OCI-LY7 (cell line): Measurements from ENCODE around the gene FHIT. TPM values are rescaled to one million over a fixed set of nuclear protein-coding genes. Genes with fewer than 3 reads are reported as not detected.

ENCODE experiments used
- BruUV-seq: library from RNA; stranded (reverse); fragments of 400-500 nt; replicated peaks from 2 replicates; lab custom pipeline; 2021; lab: Mats Ljungman, UMichigan
- CTCF ChIA-PET: fragments of 300-600 bp; sonication (Branson Sonifier 250); formaldehyde crosslinking; loops from one replicate; lab custom pipeline; 2022; ENCODE audit warnings: antibody characterized with exemption; ENCODE audit not compliant: unreplicated experiment; lab: Charles Lee
- POLR2A ChIA-PET: fragments of 300-600 bp; sonication (Branson Sonifier 250); formaldehyde crosslinking; loops from one replicate; lab custom pipeline; 2022; ENCODE audit warnings: antibody characterized with exemption; lab: Charles Lee
- DNase-seq: peaks from one replicate; pipeline ENCODE4 v3.0.0-alpha.2; 2015; ENCODE audit warnings: low spot score
- H2AFZ ChIP-seq: fragments of 200-600 bp; sonication (generic), shearing (Covaris generic); 2 replicates; pipeline ENCODE4 v1.6.1; 2014; ENCODE audit warnings: mild to moderate bottlenecking, antibody characterized with exemption, low read length, moderate library complexity
- H3K27ac ChIP-seq: fragments of 200-600 bp; sonication (generic); 2 replicates; pipeline ENCODE4 v1.5.1; 2014; ENCODE audit warnings: mixed run types, low read depth, mild to moderate bottlenecking, moderate library complexity, low read length, inconsistent platforms; ENCODE audit not compliant: poor library complexity, severe bottlenecking
- H3K36me3 ChIP-seq: fragments of 200-600 bp; sonication (generic); 2 replicates; pipeline ENCODE4 v1.6.1; 2014; ENCODE audit warnings: mild to moderate bottlenecking, antibody characterized with exemption, low read length, moderate library complexity, mixed read lengths; ENCODE audit not compliant: insufficient read depth
- H3K4me1 ChIP-seq: fragments of 200-600 bp; sonication (generic); 2 replicates; pipeline ENCODE4 v1.5.1; 2014; ENCODE audit warnings: mild to moderate bottlenecking, low read length; ENCODE audit not compliant: insufficient read depth, poor library complexity, severe bottlenecking
- H3K4me2 ChIP-seq: fragments of 200-600 bp; sonication (generic); 2 replicates; pipeline ENCODE4 v1.6.1; 2014; ENCODE audit warnings: mild to moderate bottlenecking, low read length
- H3K4me3 ChIP-seq: fragments of 200-600 bp; sonication (generic); 2 replicates; pipeline ENCODE4 v1.5.1; 2014; ENCODE audit warnings: mild to moderate bottlenecking, low read depth, low read length; ENCODE audit not compliant: poor library complexity, severe bottlenecking
- H3K79me2 ChIP-seq: fragments of 200-600 bp; sonication (generic); 2 replicates; pipeline ENCODE4 v1.6.1; 2016; ENCODE audit warnings: low read depth, mild to moderate bottlenecking, low read length, moderate library complexity, mixed read lengths; ENCODE audit not compliant: insufficient read depth
- H3K9me2 ChIP-seq: fragments of 200-600 bp; sonication (generic); 2 replicates; pipeline ENCODE4 v1.6.1; 2016; ENCODE audit warnings: mild to moderate bottlenecking, low read length, mixed read lengths; ENCODE audit not compliant: insufficient read depth
- H3K9me3 ChIP-seq: fragments of 200-600 bp; sonication (generic); 2 replicates; pipeline ENCODE4 v1.6.1; 2014; ENCODE audit warnings: mild to moderate bottlenecking, mixed run types, low read length, mixed read lengths
- H4K20me1 ChIP-seq: fragments of 200-600 bp; sonication (generic); 2 replicates; pipeline ENCODE4 v1.6.1; 2014; ENCODE audit warnings: mild to moderate bottlenecking, antibody characterized with exemption, low read length, moderate library complexity, mixed read lengths; ENCODE audit not compliant: insufficient read depth
- CTCF ChIP-seq: fragments of 200-600 bp; sonication (generic); conservative IDR thresholded peaks from 2 replicates; pipeline ENCODE4 v1.5.1; 2014; ENCODE audit warnings: mild to moderate bottlenecking, antibody characterized with exemption, low read length, moderate library complexity, mixed read lengths
- EZH2phosphoT487 ChIP-seq: fragments of 200-600 bp; sonication (generic); IDR thresholded peaks from 2 replicates; pipeline ENCODE4 v1.6.1; 2018; ENCODE audit warnings: low read depth, borderline replicate concordance, mild to moderate bottlenecking, mixed run types, antibody characterized with exemption, low read length, moderate library complexity, mixed read lengths
- intact Hi-C: fragments of 100-400 bp; cut with micrococcal nuclease; formaldehyde crosslinking; loops from one replicate; pipeline ENCODE4 v1.10.0; 2022; ENCODE audit not compliant: unreplicated experiment
- total RNA-seq, 2 experiments: library from RNA; depleted of rRNA in 1 of 2; stranded (reverse); fragments of >200 nt in 1 of 2; shearing (Covaris generic) in 1 of 2; gene quantifications; 2 replicates each; pipeline ENCODE4 v1.2.3, GENCODE V29; 2014 to 2022

FHIT gene
- total RNA-seq, 2 experiments from 2014 or later: 5.0 to 10.9 TPM

GRCh38 chr3:60177726-60178125 is 1073.5 kb downstream of the FHIT start:
- no peak for DNase-seq
- ChIA-PET POLR2A (interaction anchor here (0.8 kb wide), 1 partner anchor 80 kb away, joined by 3 read pairs; no protein-coding TSS in a partner anchor), CTCF (no interaction called here)
- Histone ChIP-seq H3K4me3 (no peak overlapping the region), H3K36me3 (no peaks in the 10 kb centered on the region), H2AFZ (no peak overlapping the region), H3K79me2 (no peaks in the 10 kb centered on the region), H3K27ac (no peak overlapping the region), H3K4me2 (no peak overlapping the region), H4K20me1 (no peaks in the 10 kb centered on the region), H3K9me2 (no peaks in the 10 kb centered on the region), H3K4me1 (no peaks in the 10 kb centered on the region), H3K9me3 (no peaks in the 10 kb centered on the region)
- intact Hi-C loops: no loop called here
- BruUV-seq: no TSS peak
- no peak for TF ChIP-seq CTCF
- no peak for TF ChIP-seq EZH2phosphoT487

- no peaks in the 10 kb centered on the region for H4K20me1 ChIP-seq
- H3K36me3 ChIP-seq: no peaks in the 10 kb centered on the region
- no peaks in the 10 kb centered on the region for H3K79me2 ChIP-seq
- intact Hi-C loops: no loop called here
- no peak overlapping the region for H3K4me2 ChIP-seq
- TF ChIP-seq EZH2phosphoT487: no peak
- TF ChIP-seq CTCF: no peak
- BruUV-seq: no TSS peak
- H3K9me3 ChIP-seq: no peaks in the 10 kb centered on the region
- ChIA-PET CTCF (no interaction called here), POLR2A (interaction anchor here (0.6 kb wide), 3 partner anchors 12 to 183 kb away, joined by 3 read pairs; no protein-coding TSS in a partner anchor)
- H3K4me1 ChIP-seq: no peaks in the 10 kb centered on the region
- no peaks in the 10 kb centered on the region for H3K9me2 ChIP-seq
- H2AFZ ChIP-seq: no peak overlapping the region
- H3K27ac ChIP-seq: no peak overlapping the region
- DNase-seq: no peak
- no peak overlapping the region for H3K4me3 ChIP-seq
Observed at GRCh38 chr3:60176614-60177013, 1074.6 kb downstream of the FHIT start.

- intact Hi-C loops: no loop called here
- BruUV-seq: no TSS peak
Observed at GRCh38 chr3:60175680-60176079, 1075.6 kb downstream of the FHIT start.

More at GRCh38 chr3:60175680-60176079, 1075.6 kb downstream of the FHIT start:
- no peak overlapping the region for H2AFZ ChIP-seq
- H3K79me2 ChIP-seq: no peaks in the 10 kb centered on the region
- H3K36me3 ChIP-seq: no peaks in the 10 kb centered on the region
- TF ChIP-seq EZH2phosphoT487: no peak
- TF ChIP-seq CTCF: no peak
- H3K4me3 ChIP-seq: no peak overlapping the region
- H3K27ac ChIP-seq: no peak overlapping the region
- H4K20me1 ChIP-seq: no peaks in the 10 kb centered on the region
- H3K4me2 ChIP-seq: no peak overlapping the region
- DNase-seq: no peak
- no peaks in the 10 kb centered on the region for H3K9me3 ChIP-seq
- H3K9me2 ChIP-seq: no peaks in the 10 kb centered on the region
- ChIA-PET CTCF (no interaction called here), POLR2A (interaction anchor here (0.5 to 1.3 kb wide), 2 partner anchors 26 to 367 kb away, joined by 3 to 4 read pairs; no protein-coding TSS in a partner anchor)
- no peaks in the 10 kb centered on the region for H3K4me1 ChIP-seq
